Stimulated activated CD4-positive, alpha-beta T cell treated with anti-CD3 and anti-CD28 coated beads, Interleukin-4, amount 100 ng/mL, for 1 hour (primary cell): Measurements from ENCODE around the gene POMP.
"Not testable (repeated sequence)": the region's sequence is repeated elsewhere in the genome, so short reads cannot be mapped to it uniquely, and the experiment has no call there.

ENCODE experiments used
- DNase-seq: peaks from one replicate; pipeline ENCODE4 v3.0.0-alpha.2; 2020

The POMP gene

GRCh38 chr13:28638756-28639155 lies 20.2 kb upstream of the POMP start:
- DNase-seq, result no peak

DNA sequence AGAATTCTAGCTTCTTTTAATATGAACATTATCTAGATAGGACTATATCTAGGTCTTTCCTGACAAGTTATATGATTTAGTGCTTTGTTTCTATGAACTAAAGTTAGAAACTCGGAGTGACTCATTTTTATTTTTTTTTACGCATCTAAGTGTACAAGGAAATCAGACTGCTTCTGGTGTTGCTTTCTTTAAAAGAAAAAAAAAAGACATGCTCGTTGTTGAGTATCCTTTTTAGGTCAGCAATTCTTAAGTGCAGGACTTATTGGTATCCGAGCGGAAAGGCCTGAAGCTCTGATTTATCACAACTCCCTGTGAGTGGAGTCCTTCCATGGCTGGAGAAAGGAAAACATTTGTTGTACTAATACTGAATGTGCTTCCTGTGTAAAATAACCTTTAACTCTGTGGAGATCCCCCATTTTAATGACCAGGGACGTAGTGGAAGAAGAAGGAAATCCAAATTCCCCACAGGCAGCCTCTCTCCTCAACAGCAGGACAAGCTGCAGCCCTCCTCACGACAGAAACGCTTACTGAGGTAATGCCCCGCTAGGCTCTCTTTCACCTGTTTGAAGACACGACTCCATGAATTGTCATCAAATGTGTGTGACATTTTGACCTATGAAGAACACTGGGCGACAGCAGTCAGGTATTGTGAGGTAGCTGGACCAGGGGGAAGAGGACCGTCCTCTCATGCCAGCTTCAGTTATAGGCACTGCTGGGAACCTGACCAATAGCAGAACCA lies 17.9 kb upstream of the POMP start:
- no peak for DNase-seq

DNA sequence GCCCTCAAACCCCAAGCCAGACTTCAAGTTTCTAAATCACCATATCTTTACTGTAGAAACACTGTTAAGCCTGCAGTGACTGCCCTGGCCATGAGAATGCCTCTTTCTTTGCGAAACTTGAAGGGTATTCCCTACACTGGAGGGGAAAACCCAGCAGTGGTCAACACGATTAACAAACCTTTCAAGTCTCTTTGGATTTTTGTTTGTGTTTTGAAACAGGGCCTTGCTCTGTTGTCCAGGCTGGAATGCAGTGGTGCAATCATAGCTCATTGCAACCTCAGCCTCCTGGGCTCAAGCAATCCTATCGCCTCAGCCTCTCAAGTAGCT lies 17.4 kb upstream of the POMP start:
- DNase-seq, result no peak

DNA sequence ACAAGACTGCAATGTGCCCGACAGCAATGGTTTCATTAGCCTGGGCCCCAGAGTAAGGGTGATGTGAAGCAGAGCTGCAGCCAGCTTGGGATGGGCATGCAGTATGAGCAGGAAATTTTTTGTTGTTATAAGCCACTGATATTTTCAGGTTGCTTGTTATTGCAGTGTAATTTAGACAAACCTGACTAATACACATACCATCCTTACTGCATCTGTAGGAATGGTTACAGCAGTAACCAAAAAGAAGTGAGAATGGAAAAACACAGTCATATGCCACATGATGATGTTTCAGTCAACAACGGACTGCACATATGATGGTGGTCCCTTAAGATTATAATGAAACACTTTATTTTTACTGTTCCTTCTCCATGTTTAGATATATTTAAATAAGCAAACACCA lies 8.6 kb upstream of the POMP start:
- no peak for DNase-seq

GRCh38 chr13:28651810-28652401 lies 7.0 kb upstream of the POMP start:
- no peak for DNase-seq

DNA sequence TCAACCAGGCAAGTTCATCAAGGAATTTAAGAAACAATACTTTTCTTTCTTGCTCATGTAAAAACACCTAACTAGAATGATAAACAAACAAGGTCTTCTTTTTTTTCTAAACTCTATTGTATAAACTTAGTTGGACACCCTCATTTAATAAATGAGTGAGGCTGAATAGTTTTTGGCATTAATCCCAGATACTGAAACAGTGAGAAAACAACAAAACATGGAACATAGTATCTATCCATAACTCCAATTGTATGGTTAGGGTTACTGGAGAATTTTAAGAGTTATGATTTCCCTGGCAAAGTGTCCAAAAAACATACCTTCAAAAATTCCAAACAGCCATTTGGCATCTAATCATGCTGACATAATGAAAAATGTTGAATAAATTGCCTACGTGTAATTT lies 5.8 kb upstream of the POMP start:
- DNase-seq, result no peak

GRCh38 chr13:28654276-28654675 lies 4.7 kb upstream of the POMP start:
- no peak for DNase-seq

DNA sequence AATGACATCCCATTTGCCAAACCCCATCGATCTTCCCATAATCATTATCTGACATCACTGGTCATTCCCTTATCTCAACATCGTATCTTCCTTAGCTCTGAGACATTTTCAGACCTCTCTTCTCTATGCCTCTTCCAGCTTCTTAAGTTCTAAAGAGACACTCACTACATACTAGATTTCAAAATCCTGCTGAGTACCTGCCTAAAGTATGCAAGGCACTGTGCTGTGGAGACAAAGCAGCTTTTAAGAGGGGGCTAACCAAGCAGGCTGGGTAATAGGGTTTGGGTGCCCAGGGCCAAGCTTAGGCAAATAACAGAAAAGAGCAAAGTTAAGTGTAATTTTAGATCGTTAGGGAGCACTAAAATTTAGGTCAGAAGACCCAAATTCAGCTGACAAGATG lies 3.4 kb upstream of the POMP start:
- DNase-seq, result no peak

DNA sequence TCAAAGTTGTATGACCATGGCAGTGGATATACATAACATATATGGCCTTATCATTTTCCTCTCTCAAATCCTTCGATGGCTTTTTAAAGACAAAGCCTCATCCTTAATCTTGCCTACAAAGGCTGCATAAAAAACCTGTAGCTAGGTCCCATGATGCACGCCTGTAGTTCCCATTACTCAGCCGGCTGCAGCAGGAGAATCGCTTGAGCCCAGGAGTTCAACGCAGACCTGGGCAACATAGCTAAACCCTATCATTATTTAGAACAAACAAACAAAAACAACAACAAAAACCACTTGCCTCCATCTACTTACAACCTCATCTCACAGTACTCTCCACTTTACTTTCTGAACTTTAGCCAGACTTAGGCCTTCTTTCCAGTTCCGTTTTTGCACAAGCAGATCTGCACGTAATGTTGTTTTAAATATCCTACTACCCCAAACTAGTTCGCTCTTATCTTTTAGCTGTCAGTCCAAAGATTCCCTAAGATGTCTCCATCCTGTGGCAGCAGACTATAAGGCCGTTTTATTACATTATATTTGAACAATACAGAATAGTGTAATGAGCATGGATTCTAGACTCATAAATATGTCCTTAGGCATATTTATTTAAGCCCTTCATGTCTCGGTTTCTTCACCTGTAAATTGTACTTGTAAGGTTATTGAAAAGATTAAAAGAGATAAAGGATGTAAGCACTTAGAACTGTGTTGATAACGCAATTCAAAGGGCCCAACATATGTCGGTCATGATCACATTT lies 969 bp upstream of the POMP start:
- DNase-seq, result no peak

DNA sequence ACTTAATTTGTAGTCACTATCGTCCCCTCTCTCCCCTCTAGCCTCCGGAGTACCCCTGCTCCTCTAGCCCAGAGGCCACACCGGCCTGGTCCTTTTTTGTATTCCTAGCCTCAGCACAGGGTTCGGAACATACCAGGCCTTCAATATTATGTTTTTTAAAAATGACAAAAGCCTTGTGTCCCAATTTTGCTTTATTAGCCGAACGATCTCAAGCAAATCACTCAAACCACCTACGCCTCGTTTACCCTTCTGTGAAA lies 463 bp upstream of the POMP start:
- DNase-seq, result no peak

GRCh38 chr13:28659621-28659970 lies 666 bp downstream of the POMP start:
- DNase-seq, result no peak

DNA sequence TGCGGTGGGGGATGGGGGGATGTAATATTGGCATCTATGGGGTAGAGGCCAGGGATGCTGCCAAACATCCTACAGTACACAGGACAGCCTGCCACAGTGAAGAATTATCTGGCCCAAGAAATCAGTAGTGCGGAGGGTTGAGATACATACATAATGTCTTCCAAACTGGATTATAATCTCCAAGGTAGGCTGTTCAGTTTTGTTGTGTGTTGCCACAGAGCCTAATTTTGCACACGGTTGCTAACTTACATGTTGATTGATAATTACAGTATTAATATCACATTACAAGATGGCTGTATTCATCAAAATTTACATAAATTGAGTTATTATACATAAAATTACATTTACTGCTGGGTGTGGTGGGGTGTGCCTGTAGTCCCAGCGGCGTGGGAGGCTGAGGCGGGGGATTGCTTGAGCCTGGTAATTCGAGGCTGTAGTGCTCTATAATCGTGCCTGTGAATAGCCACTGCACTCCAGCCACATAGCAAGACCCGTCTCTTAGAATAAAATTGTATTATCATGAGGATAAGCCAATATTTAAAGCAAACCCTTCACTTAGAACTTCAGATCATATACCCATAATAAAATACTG lies 8.1 kb downstream of the POMP start:
- no peak for DNase-seq

DNA sequence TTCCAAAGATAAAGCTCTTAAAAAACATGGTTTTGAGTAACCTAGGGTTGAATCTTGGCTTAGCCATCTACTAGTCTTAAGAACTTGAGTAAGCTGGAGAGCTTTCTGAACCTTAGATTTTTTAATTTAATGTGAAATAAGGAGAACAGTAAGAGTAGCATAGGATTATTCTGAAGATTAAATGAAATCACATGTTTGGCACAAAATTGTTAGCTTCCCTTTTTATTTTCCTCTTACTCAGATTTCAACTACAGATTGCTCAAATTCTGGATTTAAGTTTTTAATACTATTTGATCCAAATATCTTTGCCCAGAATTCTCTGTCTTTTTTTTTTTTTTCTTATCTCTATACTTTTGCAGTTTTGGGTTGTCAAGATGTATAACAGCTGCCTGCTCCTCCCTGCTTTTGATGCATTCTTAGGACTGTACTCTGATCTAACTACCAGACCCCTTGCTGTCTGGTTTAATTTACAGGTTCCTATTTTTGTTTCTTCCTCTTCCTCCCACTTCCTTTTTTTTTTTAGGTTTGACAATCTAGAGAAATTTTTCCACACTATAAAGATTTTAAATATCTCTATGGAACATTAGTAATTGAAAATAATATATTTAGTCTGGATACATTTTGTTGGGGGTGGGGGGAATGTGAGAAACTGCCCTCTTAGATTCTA lies 12.3 kb downstream of the POMP start:
- DNase-seq, result no peak

DNA sequence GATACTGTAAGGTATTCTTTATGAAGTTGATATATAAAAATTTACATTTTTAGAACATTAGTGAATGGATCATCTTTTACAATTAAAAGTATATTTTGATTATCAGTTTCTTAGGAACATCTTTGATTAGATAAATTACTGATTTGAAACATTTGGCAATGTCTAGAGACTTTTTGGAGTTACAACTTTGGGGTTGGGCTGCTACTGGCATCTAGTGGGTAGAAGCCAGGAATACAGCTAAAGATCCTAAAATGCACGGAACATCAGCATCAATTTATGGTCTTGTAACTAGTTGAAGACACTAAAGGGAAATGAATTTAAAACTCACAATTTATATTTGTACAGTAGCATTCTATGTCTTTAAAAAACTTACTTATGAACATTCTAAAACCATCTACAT lies 19.9 kb downstream of the POMP start:
- DNase-seq, result no peak

DNA sequence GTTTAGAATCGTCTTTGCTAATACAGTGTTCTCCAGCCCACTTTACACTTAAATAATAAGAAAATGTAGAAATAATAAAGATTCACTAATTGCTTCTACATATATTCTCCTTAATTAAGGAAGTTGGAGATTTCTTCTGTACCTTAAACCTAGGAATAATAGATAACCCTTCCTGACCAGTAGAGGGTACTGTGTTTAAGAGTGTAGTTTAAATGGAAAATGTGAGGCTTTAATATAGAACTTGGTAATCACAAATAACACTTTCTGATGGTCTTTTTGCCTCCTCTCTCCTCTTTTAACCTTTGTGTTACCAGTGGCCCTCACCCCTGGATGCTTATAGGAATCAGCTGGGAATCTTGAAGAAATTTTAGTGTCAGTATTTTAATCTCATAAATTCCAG lies 20.7 kb downstream of the POMP start:
- DNase-seq, result no peak

DNA sequence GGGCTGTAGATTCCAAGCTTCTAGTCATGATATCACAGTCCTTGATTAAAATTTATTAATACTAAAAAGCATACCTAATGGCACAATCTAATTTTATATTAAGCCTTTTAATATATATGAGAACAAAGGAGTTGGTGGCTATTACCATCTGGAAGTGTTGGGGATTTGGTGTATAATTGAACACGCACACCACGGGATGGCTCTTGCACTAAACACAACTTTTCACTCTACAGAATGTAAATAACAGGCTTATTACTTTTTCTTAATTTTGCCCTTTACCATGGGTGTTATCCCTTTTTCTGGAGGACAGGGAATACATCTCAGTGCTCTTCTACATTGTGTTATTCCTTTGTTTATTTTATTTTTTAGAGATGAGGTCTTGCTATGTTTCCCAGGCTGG lies 21.6 kb downstream of the POMP start:
- no peak for DNase-seq

- not testable (repeated sequence) for DNase-seq
Measured at GRCh38 chr13:28683169-28683568, 24.2 kb downstream of the POMP start.

DNA sequence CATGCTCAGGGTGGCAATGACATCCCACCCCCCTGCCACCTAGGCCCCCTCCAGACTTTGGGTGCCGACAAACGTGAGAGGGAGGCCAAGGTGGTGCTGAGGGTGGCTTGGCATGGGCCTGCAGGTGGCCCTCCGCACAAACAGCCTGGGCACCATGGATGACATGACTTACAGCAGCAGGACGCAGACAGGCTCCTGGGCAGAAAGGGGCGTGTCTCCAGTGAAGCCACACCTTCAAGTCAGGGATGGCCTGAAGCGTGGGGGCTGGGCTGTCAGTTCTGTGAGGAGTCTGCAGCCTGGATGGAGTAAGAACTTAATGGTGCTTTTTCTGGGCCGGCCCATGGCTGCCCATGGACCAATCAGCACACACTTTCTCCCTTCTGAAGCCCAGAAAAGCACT lies 25.3 kb downstream of the POMP start:
- no peak for DNase-seq

DNA sequence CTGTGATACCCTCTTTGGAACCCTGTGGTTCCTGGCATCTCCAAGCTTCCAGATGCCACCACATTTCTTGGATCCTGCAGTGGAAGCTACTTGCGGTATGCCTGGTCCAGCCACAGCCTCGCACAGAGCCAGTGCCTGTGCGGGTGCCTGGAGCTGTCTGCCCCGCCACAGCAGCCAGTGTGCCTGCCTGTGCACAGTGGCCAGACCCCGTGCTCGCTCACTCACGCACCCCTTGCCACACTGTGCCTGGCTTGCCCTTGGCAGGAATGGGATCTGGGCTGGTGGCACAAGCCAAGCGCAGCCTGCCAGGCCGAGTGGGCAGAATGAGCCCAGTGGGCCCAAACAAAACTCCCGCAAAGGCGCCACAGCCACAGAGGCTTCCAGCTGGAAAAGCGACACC lies 26.2 kb downstream of the POMP start:
- no peak for DNase-seq

DNA sequence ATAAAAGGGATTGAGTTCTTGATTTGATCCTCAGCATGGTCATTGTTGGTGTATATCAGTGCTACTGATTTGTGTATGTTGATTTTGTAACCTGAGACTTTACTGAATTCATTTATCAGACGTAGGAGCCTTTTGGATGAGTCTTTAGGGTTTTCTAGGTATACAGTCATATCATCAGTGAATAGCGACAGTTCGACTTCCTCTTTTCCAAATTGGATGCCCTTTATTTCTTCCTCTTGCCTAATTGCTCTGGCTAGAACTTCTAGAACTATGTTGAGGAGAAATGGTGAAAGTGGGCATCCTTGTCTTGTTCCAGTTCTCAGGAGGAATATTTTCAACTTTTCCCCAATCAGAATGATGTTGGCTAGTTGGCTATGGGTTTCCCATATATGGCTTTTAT lies 27.0 kb downstream of the POMP start:
- no peak for DNase-seq

DNA sequence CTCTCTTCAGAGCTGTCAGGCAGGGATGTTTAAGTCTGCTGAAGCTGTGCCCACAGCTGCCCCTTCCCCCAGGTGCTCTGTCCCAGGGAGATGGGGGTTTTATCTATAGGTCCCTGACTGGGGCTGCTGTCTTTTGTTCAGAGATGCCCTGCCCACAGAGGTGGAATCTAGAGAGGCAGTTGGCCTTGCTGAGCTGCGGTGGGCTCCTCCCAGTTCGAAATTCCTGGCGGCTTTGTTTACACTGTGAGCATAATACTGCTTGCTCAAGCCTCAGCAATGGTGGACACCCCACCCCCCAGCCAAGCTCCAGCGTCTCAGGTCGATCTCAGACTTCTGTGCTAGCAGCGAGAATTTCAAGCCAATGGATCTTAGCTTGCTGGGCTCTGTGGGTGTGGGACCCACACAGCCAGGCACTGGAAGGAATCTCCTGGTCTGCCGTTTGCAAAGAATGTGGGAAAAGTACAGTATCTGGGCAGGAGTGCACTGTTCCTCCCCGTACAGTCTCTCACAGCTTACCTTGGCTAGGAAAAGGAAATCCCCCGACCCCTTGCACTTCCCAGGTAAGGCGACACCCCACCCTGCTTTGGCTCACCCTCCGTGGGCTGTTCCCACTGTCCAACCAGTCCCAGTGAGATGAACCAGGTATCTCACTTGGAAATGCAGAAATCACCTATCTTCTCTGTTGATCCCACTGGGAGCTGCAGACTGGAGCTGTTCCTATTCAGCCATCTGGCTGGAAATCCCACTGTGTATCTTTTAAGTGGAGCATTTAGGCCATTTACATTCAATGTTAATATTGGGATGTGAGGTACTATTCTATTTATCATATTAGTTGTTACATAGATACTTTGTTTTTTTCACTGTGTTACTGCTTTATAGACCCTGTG lies 34.9 kb downstream of the POMP start:
- DNase-seq, result not testable (repeated sequence)

DNA sequence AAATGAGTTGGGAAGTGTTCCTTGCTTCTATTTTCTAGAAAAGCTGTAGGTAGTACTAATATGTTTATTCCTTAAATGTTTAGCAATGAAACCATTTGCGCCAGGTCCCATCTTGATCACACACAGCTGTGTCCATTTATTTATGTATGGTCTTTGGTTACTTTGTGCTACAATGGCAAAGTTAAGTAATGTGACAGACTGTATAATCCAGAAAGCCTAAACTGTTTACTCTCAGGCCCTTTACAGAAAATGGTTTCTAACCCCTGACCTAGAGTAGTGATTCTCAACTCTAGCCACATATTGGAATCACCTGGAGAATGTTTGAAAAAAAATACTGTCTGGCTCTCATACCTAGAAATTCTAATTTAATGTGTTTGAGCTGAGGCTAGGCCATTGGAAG lies 38.5 kb downstream of the POMP start:
- no peak for DNase-seq

DNA sequence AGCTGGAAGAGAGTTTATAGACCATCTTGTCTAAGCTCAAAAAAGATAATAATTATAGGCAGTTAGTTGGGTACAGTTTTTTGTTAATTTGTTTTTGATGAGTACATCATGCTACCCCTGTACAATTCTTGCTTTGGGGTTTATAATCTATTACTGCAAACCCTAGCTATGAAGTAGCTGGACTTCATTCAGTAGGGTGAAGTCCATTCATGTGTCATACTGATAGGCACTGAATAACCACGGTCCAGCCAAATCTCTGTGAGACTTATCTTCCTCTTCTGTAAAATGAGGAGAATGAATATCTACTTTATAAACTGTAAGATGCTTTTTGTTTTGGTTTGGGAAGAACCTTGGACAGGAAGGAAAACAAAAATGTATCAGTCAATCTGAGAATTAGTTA lies 40.3 kb downstream of the POMP start:
- DNase-seq, result no peak
